Thoracic aorta (tissue), 2 donors: ENCODE measurements around the gene NPAS4. TPM values are rescaled to one million over a fixed set of nuclear protein-coding genes. Genes with fewer than 3 reads are reported as not detected.

Experiments used
- ATAC-seq: fragments of 150-250 bp; one replicate; pipeline ENCODE4 v1.8.0; 2017; ENCODE audit warnings: low read depth; ENCODE audit not compliant: insufficient number of reproducible peaks, low FRiP score
- DNase-seq: peaks from one replicate; pipeline ENCODE4 v3.0.0-alpha.2; 2020; ENCODE audit warnings: low spot score
- H3K27ac ChIP-seq, 2 donors: fragments of 200-600 bp; sonication (generic); 1 replicate in 1 of 2; 2 replicates in 1 of 2; pipeline ENCODE4 v1.5.1; 2016; ENCODE audit warnings: mild to moderate bottlenecking in 2 of 2, moderate library complexity in 2 of 2
- H3K27me3 ChIP-seq: fragments of 200-600 bp; sonication (generic); replicated peaks from 2 replicates; pipeline ENCODE4 v1.6.0; 2016; ENCODE audit warnings: mild to moderate bottlenecking; ENCODE audit not compliant: insufficient read depth
- H3K36me3 ChIP-seq: fragments of 200-600 bp; sonication (generic); one replicate; pipeline ENCODE4 v1.5.1; 2016
- H3K4me1 ChIP-seq, 2 donors: fragments of 200-600 bp; sonication (generic); 1 replicate in 1 of 2; 2 replicates in 1 of 2; pipeline versions ENCODE4 v1.5.1 to v1.6.0; 2016; ENCODE audit warnings: low read depth in 2 of 2, mild to moderate bottlenecking in 1 of 2; ENCODE audit not compliant: control insufficient read depth in 1 of 2
- H3K4me3 ChIP-seq: fragments of 200-600 bp; sonication (generic); 2 replicates; pipeline ENCODE4 v1.5.1; 2016; ENCODE audit warnings: mild to moderate bottlenecking
- H3K9me3 ChIP-seq: fragments of 200-600 bp; sonication (generic); 2 replicates; pipeline ENCODE4 v1.5.1; 2016
- total RNA-seq, 2 donors: library from RNA; depleted of rRNA; stranded (reverse); fragments of >200 nt; gene quantifications; one replicate each; pipeline versions ENCODE4 v1.1.0 to v1.2.3, GENCODE V29; 2016
- TF ChIP-seq, protein P1 (sequence below): fragments of 200-600 bp; sonication (generic); IDR thresholded peaks from one replicate; pipeline ENCODE4 v1.5.1; 2019; ENCODE audit warnings: antibody characterized with exemption

Gene NPAS4
- total RNA-seq, 2 donors from 2014 or later: 4.2 to 6.6 TPM

- Histone ChIP-seq H3K36me3 (no peaks in the 10 kb centered on the region), H3K9me3 (no peaks in the 10 kb centered on the region), H3K27ac (no peak overlapping the region), H3K4me1 (no peaks in the 10 kb centered on the region), H3K4me3 (no peak overlapping the region), H3K27me3 (no peaks in the 10 kb centered on the region)
- TF ChIP-seq, protein P1, sequence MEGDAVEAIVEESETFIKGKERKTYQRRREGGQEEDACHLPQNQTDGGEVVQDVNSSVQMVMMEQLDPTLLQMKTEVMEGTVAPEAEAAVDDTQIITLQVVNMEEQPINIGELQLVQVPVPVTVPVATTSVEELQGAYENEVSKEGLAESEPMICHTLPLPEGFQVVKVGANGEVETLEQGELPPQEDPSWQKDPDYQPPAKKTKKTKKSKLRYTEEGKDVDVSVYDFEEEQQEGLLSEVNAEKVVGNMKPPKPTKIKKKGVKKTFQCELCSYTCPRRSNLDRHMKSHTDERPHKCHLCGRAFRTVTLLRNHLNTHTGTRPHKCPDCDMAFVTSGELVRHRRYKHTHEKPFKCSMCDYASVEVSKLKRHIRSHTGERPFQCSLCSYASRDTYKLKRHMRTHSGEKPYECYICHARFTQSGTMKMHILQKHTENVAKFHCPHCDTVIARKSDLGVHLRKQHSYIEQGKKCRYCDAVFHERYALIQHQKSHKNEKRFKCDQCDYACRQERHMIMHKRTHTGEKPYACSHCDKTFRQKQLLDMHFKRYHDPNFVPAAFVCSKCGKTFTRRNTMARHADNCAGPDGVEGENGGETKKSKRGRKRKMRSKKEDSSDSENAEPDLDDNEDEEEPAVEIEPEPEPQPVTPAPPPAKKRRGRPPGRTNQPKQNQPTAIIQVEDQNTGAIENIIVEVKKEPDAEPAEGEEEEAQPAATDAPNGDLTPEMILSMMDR: no peak
- ATAC-seq (no peak), DNase-seq (no peak)
Observed at GRCh38 chr11:66454247-66454646, 33.4 kb downstream of the NPAS4 start.

DNA sequence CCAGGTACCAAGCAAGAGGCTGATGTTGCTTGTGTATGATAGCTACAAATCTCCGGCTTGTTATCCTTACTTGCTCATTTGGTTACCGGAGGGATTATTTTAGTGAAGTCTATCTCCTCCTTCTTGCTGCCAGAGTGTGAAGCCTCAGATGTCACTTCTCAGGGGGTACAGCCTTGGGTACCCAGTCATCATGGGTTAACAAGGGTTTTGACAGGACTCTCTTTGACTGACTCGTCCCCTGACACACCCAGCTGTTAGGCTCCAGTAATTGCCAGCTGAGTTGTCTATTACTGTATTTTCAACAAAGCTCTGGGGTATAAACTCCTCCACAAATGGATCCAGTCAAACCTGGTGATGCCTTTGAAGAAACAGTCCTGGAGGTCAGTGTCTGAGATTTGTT is 34.0 kb downstream of the NPAS4 start:
- Histone ChIP-seq H3K27me3 (no peaks in the 10 kb centered on the region), H3K9me3 (no peaks in the 10 kb centered on the region), H3K4me3 (no peak overlapping the region), H3K27ac (no peak overlapping the region), H3K36me3 (no peaks in the 10 kb centered on the region), H3K4me1 (no peaks in the 10 kb centered on the region)
- DNase-seq (no peak), ATAC-seq (no peak)
- TF ChIP-seq, protein P1: no peak

DNA sequence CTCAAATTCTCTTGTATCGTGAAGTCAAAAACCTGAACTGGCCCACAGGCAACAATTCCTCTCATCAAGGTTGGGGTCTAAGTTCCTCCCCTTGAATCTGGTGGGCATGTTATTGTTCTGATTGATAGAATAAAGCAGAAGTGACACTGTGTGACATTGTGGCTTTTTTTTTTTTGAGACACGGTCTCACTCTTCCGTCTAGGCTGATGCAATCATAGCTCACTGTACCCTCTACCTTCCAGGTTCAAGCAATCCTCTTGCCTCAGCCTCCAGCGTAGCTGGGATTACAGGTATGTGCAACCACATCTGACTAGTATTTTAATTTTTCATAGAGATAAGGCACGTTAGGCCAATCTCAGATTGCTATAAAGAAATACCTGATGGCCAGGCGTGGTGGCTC is 37.0 kb downstream of the NPAS4 start:
- no peaks in the 10 kb centered on the region for H3K9me3 ChIP-seq
- no peak for DNase-seq
- H3K4me3 ChIP-seq: no peak overlapping the region
- TF ChIP-seq, protein P1: no peak
- H3K27me3 ChIP-seq: no peaks in the 10 kb centered on the region
- H3K4me1 ChIP-seq: no peaks in the 10 kb centered on the region
- H3K27ac ChIP-seq: no peak overlapping the region
- no peak for ATAC-seq
- no peaks in the 10 kb centered on the region for H3K36me3 ChIP-seq

GRCh38 chr11:66459138-66459778 is 38.4 kb downstream of the NPAS4 start:
- no peak overlapping the region for H3K27ac ChIP-seq
- no peaks in the 10 kb centered on the region for H3K36me3 ChIP-seq
- no peak overlapping the region for H3K4me3 ChIP-seq
- no peaks in the 10 kb centered on the region for H3K4me1 ChIP-seq
- no peaks in the 10 kb centered on the region for H3K9me3 ChIP-seq
- no peak for ATAC-seq
- H3K27me3 ChIP-seq: no peaks in the 10 kb centered on the region
- TF ChIP-seq, protein P1: no peak
- no peak for DNase-seq

GRCh38 chr11:66462010-66462409 is 41.2 kb downstream of the NPAS4 start:
- H3K27me3 ChIP-seq: no peaks in the 10 kb centered on the region
- no peak overlapping the region for H3K27ac ChIP-seq
- DNase-seq (no peak), ATAC-seq (no peak)
- H3K36me3 ChIP-seq: no peaks in the 10 kb centered on the region
- H3K4me1 ChIP-seq: peaks cover 0 to 10% of the 10 kb centered on the region in 2 donors
- no peak overlapping the region for H3K4me3 ChIP-seq
- TF ChIP-seq, protein P1: no peak
- no peaks in the 10 kb centered on the region for H3K9me3 ChIP-seq
